Stimulated activated CD8-positive, alpha-beta memory T cell treated with anti-CD3 and anti-CD28 coated beads, Interleukin-12 subunit alpha, Interleukin-12 subunit beta, amount 100 ng/mL, for 1 hour (primary cell): ENCODE results near the gene P3H1.
A peak's percentile ranks its signal among the peaks of the same experiment; 100 is the strongest.
"Not testable (repeated sequence)": the region's sequence is repeated elsewhere in the genome, so short reads cannot be mapped to it uniquely, and the experiment has no call there.

Experiments used
- DNase-seq: peaks from one replicate; pipeline ENCODE4 v3.0.0-alpha.2; 2020; ENCODE audit warnings: low read depth

Gene P3H1

DNA sequence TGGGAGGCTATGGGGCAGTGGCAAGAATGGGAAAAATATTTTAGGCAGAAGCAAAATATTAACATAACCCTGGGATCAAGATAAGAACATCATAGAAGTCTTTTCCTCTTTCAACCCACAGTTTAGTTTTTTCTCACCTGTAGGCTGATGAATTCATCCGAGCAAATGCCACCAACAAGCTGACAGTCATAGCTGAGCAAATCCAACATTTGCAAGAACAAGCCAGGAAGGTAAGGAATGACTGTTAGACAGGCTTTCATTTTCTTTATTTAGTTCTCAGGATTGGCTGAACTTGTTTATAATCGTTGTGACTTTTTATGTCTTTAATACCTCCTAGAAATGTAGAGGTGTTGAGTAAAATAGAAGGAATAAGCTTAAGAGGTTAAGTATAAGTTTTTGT lies 6.6 kb upstream of the P3H1 start:
- no peak for DNase-seq

DNA sequence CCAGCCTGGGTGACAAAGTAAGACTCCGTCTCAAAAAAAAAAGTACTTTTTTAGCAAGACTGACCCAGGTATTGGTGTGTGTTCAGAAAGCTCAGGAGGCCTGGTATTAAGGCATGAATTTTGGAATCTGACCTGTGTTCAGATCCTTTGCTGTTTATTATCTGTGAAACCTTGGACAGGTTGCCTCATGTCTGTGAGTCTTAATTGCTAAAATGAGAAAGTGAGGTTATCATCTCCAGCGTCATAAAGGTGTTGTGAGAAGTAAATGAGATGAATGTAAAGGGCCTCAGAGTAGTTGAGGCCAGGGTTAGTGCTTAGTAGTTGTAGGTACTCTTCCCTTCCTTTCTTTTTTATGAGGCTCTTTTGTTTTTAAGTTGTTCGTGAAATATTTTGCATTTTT lies 3.0 kb upstream of the P3H1 start:
- DNase-seq: no peak

GRCh38 chr1:42768172-42768571 lies 1.3 kb upstream of the P3H1 start:
- DNase-seq: no peak

GRCh38 chr1:42767510-42768000 lies 727 bp upstream of the P3H1 start:
- no peak for DNase-seq

DNA sequence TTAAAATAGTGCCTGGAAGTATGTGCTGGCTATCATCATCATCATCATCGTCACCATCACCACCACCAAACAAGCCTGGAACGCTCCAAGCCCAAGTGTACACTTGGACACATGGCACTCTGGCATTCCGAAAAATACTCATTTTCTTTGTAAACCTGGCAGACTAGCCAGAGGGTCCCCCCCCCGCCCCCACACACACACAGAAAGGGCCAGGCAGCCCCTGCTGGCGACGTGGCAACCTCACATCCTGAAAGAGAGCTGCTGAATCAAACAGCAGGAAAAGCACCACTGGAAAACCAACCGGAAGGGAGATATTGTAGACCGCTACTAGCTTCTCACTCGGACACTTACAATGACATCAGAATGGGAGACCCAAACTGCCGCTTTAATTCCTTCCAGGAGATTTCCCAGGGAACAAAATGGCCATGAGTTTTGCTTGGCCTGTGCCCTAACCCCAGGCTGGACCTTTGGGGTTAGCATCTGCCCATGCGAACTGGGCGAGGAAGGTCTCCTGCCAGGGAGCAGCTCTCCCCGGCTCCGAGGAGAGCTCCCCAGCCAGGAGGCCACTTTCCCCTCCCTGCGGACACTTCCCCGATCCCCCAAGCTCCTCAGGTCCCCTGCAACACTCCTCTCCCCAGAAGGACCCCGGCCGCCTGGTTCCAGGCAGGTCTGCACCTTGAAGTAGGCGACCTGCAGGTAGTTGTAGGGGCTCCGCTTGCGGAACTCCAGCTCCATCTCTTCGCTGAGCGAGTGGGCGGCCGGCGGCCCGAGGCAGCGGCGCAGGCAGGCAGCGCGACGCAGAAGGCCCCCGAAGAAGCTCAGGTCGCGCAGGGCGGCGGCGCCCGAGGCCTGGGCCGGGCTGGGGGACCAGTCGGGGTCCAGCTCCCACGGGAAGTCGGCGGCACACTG lies 742 bp downstream of the P3H1 start:
- DNase-seq: no peak

- no peak for DNase-seq
Observed at GRCh38 chr1:42765269-42765668, 1.6 kb downstream of the P3H1 start.

DNA sequence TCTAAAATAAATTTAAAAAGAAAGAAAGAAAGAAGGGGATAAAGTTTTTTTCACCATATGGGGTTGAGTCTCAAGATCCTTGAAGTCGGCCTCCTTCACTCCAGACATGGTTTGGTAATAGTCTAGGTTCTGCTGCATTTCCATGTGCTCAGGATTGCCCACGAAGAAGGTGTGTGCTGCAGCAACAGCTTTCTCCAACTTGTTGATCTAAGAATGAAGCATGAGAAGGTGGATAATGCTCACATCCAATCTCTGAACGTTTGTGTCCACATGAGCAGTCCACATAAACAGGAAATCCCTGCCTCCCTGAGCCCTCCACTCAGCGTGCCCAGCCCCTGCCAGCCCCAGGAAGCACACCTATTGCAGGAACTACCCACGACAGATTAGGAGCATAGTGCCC lies 4.6 kb downstream of the P3H1 start:
- DNase-seq: no peak

DNA sequence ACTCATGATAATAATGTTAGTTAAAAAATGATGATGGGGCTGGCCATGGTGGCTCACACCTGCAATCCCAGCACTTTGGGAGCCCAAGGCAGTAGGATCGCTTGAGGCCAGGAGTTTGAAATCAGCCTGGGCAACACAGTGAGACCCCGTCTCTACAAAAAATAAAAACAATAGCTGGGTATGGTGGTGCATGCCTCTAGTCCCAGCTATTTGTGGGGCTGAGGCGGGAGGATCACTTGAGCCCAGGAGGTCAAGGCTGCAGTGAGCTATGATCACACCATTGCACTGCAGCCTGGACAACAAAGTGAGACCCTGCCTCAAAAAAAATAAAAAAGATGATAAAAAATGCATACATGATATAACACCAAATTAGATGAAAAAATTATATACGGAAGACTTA lies 5.3 kb downstream of the P3H1 start:
- DNase-seq: no peak

DNA sequence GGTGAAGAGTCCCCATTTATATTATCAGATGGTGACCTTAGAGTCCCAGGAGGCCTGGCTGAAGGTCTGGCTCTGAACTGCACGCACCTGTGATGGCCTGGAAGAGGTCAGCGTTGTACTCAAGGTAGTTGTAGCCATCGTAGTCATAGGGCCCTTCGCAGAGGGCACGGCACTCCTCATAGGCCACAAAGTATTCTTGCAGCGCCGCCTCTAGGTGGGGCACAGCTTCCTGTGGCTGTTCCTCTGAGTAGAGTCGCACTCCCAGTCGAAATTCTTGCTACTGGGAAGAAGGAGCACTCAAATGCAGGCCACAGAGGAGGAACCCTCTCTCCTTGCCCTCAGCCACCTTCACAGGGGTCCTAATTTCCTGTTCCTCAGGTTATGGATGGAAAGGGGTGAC lies 7.7 kb downstream of the P3H1 start:
- no peak for DNase-seq

GRCh38 chr1:42758641-42759040 lies 8.2 kb downstream of the P3H1 start:
- no peak for DNase-seq

DNA sequence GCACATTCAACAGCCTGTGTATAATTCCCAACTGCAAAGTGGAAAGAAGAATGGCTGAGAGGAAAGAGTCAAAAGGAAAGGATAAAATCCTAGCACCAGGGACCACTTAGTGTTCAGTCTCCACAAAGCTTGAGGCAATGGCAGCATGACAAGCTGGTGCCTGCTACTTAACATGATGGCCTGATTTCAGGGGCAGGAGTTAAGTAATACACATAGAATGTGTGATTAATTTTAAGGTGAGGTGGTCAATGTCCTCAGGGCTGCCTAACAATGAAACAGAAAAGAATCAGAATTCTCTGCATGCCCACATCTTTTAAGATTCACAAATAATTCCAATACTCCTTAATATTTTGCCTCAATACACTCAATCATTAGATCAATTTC lies 8.9 kb downstream of the P3H1 start:
- DNase-seq: no peak

DNA sequence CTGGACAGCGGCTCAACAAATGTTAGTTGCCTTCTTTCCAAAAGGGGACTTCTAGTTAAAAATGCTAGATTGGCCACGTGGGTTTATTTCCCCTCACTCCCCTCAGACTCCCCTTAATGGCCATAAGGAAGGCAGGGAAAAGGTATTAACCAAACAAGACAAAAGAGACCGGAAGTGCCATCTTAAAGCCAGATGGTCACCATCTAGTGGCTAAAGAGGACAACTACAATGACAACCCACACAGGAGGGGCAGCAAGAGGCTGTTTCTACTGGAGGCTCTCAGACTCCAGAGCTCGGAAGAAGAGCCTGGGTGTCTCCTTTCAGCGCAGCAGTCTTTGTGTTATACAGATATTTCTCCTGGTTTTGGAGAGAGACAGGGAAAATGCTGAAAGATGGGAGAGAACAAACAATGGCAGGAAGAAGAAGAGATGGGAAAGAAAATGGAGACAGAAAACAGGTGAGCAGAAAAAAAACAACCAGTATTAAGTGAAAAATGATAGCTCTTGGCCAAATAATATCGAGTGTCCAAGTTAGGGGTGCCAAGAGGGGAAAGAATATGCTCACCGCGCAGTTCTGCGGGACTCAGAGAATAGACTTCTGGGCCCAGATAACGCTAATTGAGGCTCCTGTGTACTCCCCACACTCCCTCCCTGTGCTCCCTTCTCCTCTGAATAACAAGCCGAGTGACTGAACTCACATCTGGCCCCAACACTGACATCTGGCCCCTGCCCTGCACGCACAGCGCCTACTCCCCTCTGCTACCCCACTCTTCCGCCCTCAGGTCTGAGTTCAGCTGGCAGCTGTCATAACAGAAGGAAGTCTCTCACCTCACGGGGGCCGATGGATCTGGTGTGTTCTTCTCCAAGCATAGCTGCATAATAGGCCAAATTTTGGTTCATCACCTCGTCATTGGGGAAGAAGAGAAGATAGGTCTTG lies 9.6 kb downstream of the P3H1 start:
- no peak for DNase-seq

GRCh38 chr1:42753070-42753469 lies 13.8 kb downstream of the P3H1 start:
- no peak for DNase-seq

- no peak for DNase-seq
Observed at GRCh38 chr1:42752284-42752683, 14.5 kb downstream of the P3H1 start.

- not testable (repeated sequence) for DNase-seq
Observed at GRCh38 chr1:42751511-42752070, 15.2 kb downstream of the P3H1 start.

DNA sequence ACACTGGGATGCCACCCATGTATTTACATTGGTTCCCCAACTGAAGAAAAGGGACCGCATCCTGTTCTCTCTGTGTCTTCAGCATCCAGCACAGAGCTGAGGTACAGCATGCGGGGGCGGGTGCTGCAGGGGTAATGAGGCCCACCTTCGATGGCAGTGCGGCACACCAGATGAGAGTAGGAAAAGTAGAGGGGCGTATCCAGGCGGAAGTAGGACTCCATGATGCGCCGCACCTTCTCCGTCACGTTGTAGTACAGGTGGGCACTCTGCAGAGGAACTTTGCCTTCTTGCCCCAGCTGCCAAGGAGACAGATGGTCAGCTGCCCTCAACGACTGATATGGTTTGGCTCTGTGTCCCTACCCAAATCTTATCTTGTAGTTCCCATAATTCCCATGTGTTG lies 16.8 kb downstream of the P3H1 start:
- DNase-seq: no peak

GRCh38 chr1:42748461-42749410 lies 18.1 kb downstream of the P3H1 start:
- no peak for DNase-seq

GRCh38 chr1:42748021-42748420 lies 18.8 kb downstream of the P3H1 start:
- no peak for DNase-seq

DNA sequence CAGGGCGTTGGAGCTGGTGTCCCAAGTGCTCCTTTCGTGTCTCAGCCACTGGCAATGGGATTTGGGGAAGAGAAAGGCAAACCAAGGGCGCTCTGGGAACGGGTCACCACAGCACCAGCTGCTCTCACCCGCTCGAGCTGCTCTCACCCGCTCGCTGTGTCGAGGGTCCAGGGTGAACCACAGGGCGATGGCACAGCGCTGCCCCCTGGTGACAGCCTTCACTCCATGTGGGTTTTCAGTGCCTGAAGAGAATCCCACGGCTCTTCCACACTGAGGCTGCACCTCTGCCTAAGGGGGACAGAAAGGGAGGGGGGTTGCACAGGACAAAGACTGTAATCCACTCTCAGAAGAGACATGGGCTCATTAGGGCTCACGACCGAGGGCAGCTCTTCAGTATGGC lies 19.7 kb downstream of the P3H1 start:
- DNase-seq: peak; percentile 30

- no peak for DNase-seq
Observed at GRCh38 chr1:42746436-42747105, 20.3 kb downstream of the P3H1 start.

DNA sequence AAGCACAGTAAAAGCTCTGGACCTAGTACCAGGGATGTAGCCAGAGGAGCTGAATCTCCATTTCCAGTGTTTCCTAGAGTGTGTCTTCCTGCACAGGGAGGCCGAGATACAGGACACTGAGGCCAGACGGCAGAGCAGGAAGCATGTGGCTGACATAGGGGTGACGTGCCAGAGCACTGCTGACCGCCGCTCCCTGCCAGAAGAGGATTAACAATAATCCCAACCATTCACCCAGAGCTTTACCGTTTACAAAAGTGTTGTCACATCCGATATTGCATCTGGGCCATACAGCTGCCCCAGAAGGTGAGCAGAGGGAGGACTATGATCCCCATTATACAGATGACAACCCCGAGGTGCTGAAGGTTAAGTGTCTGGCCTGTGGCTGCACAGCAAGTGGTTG lies 21.0 kb downstream of the P3H1 start:
- no peak for DNase-seq
